GM23338 (cell line): ENCODE data around the gene URI1. TPM values are rescaled to one million over a fixed set of nuclear protein-coding genes. Genes with fewer than 3 reads are reported as not detected.

Source experiments
- ATAC-seq: fragments of 200-7000 bp; cut with Tn5 transposase; 3 replicates; pipeline ENCODE4 v1.9.1; 2020
- DNase-seq: peaks from one replicate; pipeline ENCODE4 v3.0.0-alpha.2; 2015; ENCODE audit warnings: low spot score
- H2AFZ ChIP-seq: fragments of 200-600 bp; sonication (generic); 2 replicates; pipeline ENCODE4 v1.8.0; 2016; ENCODE audit warnings: antibody characterized with exemption, mild to moderate bottlenecking, moderate library complexity
- H3F3A ChIP-seq: fragments of 200-600 bp; sonication (generic); replicated peaks from 2 replicates; pipeline ENCODE4 v1.8.0; 2017; ENCODE audit warnings: antibody characterized with exemption, mixed run types, low read depth
- H3K27ac ChIP-seq: fragments of 200-600 bp; sonication (generic); 2 replicates; pipeline ENCODE4 v1.6.1; 2016; ENCODE audit warnings: low read depth
- H3K27me3 ChIP-seq: fragments of 200-600 bp; sonication (generic); 2 replicates; pipeline ENCODE4 v1.8.0; 2016; ENCODE audit warnings: mild to moderate bottlenecking, mixed run types, moderate library complexity; ENCODE audit not compliant: insufficient read depth
- H3K36me3 ChIP-seq: fragments of 200-600 bp; sonication (generic); 2 replicates; pipeline ENCODE4 v1.8.0; 2016; ENCODE audit warnings: mild to moderate bottlenecking; ENCODE audit not compliant: insufficient read depth
- H3K4me1 ChIP-seq: fragments of 200-600 bp; sonication (generic); 2 replicates; pipeline ENCODE4 v1.8.0; 2016; ENCODE audit warnings: mild to moderate bottlenecking, moderate library complexity; ENCODE audit not compliant: insufficient read depth
- H3K4me2 ChIP-seq: fragments of 200-600 bp; sonication (generic); 2 replicates; pipeline ENCODE4 v1.7.1; 2017; ENCODE audit warnings: mixed run types
- H3K4me3 ChIP-seq: fragments of 200-600 bp; sonication (generic); 2 replicates; pipeline ENCODE4 v1.6.1; 2016; ENCODE audit warnings: mixed run types
- H3K79me2 ChIP-seq: fragments of 200-600 bp; sonication (generic); replicated peaks from 2 replicates; pipeline ENCODE4 v1.8.0; 2017; ENCODE audit warnings: mild to moderate bottlenecking; ENCODE audit not compliant: insufficient read depth
- H3K9me2 ChIP-seq: fragments of 200-600 bp; sonication (generic); 2 replicates; pipeline ENCODE4 v1.8.0; 2017; ENCODE audit not compliant: insufficient read depth
- H4K20me1 ChIP-seq: fragments of 200-600 bp; sonication (generic); replicated peaks from 2 replicates; pipeline ENCODE4 v1.8.0; 2017; ENCODE audit warnings: mild to moderate bottlenecking; ENCODE audit not compliant: insufficient read depth
- H3K27ac Mint-ChIP-seq: 2 replicates; pipeline ENCODE4 v1.8.0; 2020; ENCODE audit warnings: inconsistent platforms, mild to moderate bottlenecking, moderate library complexity, mixed read lengths
- H3K27me3 Mint-ChIP-seq: 3 replicates; pipeline ENCODE4 v1.8.0; 2022; ENCODE audit warnings: low read depth, mild to moderate bottlenecking, moderate library complexity, mixed read lengths, inconsistent platforms; ENCODE audit not compliant: insufficient read depth, poor library complexity
- H3K36me3 Mint-ChIP-seq: 3 replicates; pipeline ENCODE4 v1.8.0; 2021; ENCODE audit warnings: low read depth, mild to moderate bottlenecking, inconsistent platforms, moderate library complexity, mixed read lengths
- H3K4me1 Mint-ChIP-seq: 3 replicates; pipeline ENCODE4 v1.8.0; 2020; ENCODE audit warnings: mild to moderate bottlenecking, inconsistent platforms, mixed read lengths
- H3K4me3 Mint-ChIP-seq: 3 replicates; pipeline ENCODE4 v1.8.0; 2021; ENCODE audit warnings: moderate library complexity, mild to moderate bottlenecking, inconsistent platforms, mixed read lengths
- H3K9me3 Mint-ChIP-seq: 3 replicates; pipeline ENCODE4 v1.8.0; 2020; ENCODE audit warnings: moderate library complexity, mild to moderate bottlenecking, inconsistent platforms, mixed read lengths
- CREB1 ChIP-seq: fragments of 250-450 bp; sonication (Bioruptor Pico); IDR thresholded peaks from 2 replicates; pipeline ENCODE4 v1.5.0; 2020; ENCODE audit warnings: low read depth, mild to moderate bottlenecking, moderate library complexity
- CTCF ChIP-seq, 2 experiments: fragments of 200-600 bp in 1 of 2; sonication (generic) in 1 of 2; conservative IDR thresholded peaks; 2 replicates each; pipeline versions ENCODE4 v1.5.1 to v1.6.1; 2016 to 2017; ENCODE audit warnings: antibody characterized with exemption in 2 of 2, low read depth in 2 of 2, mild to moderate bottlenecking in 2 of 2, moderate library complexity in 1 of 2
- ETS1 ChIP-seq: IDR thresholded peaks from 2 replicates; pipeline ENCODE4 v1.6.1; 2016; ENCODE audit warnings: antibody characterized with exemption
- EZH2 ChIP-seq: fragments of 200-600 bp; sonication (generic); IDR thresholded peaks from one replicate; pipeline ENCODE4 v1.8.0; 2017; ENCODE audit warnings: antibody characterized with exemption, mild to moderate bottlenecking, low read depth; ENCODE audit not compliant: unreplicated experiment
- EZH2phosphoT487 ChIP-seq: fragments of 200-600 bp; sonication (generic); IDR thresholded peaks from one replicate; pipeline ENCODE4 v1.8.1; 2018; ENCODE audit warnings: antibody characterized with exemption; ENCODE audit not compliant: unreplicated experiment
- JUNB ChIP-seq: IDR thresholded peaks from one replicate; pipeline ENCODE4 v1.6.1; 2016; ENCODE audit warnings: antibody characterized with exemption; ENCODE audit not compliant: unreplicated experiment
- NANOG ChIP-seq: IDR thresholded peaks from 2 replicates; pipeline ENCODE4 v1.6.1; 2016; ENCODE audit warnings: antibody characterized with exemption, borderline replicate concordance
- POLR2AphosphoS5 ChIP-seq: IDR thresholded peaks from 2 replicates; pipeline ENCODE4 v1.6.1; 2016; ENCODE audit warnings: antibody characterized with exemption, low read depth
- REST ChIP-seq: IDR thresholded peaks from one replicate; pipeline ENCODE4 v1.6.1; 2018; ENCODE audit warnings: antibody characterized with exemption; ENCODE audit not compliant: unreplicated experiment
- STAT1 ChIP-seq: IDR thresholded peaks from one replicate; pipeline ENCODE4 v1.6.1; 2016; ENCODE audit warnings: antibody characterized with exemption; ENCODE audit not compliant: unreplicated experiment
- ZNF114 ChIP-seq: fragments of 250-450 bp; sonication (Bioruptor Pico); IDR thresholded peaks from 2 replicates; pipeline ENCODE4 v1.5.0; 2020; ENCODE audit warnings: mild to moderate bottlenecking, moderate library complexity
- ZNF331 ChIP-seq: fragments of 250-450 bp; sonication (Bioruptor Pico); IDR thresholded peaks from 2 replicates; pipeline ENCODE4 v1.5.0; 2020; ENCODE audit warnings: low read depth, mild to moderate bottlenecking, moderate library complexity
- ZNF462 ChIP-seq: fragments of 250-450 bp; sonication (Bioruptor Pico); IDR thresholded peaks from 2 replicates; pipeline ENCODE4 v1.5.0; 2020; ENCODE audit warnings: mild to moderate bottlenecking, moderate library complexity
- polyA plus RNA-seq: library from polyadenylated mRNA; unstranded; fragments of >200 nt; fragmentation: Nextera tagmentation; extraction: Ambion mirVana; gene quantifications from 2 replicates; pipeline ENCODE4 v1.2.1, GENCODE V29; 2016
- total RNA-seq: library from RNA; depleted of rRNA; stranded (reverse); fragments of >200 nt; shearing (Covaris generic); gene quantifications from 2 replicates; pipeline ENCODE4 v1.2.3, GENCODE V29; 2014

URI1 gene
- total and polyA plus RNA-seq, 2 experiments from 2014 or later = 27.6 to 68.4 TPM

- Histone ChIP-seq H4K20me1 (no peaks in the 10 kb centered on the region), H3K27me3 (no peaks in the 10 kb centered on the region), H2AFZ (no peak overlapping the region), H3K4me2 (no peak overlapping the region), H3K9me2 (no peaks in the 10 kb centered on the region; the same call in 1 of the 2 replicates), H3K4me1 (no peaks in the 10 kb centered on the region), H3K36me3 (no peaks in the 10 kb centered on the region), H3K79me2 (no peaks in the 10 kb centered on the region), H3K4me3 (no peak overlapping the region), H3F3A (no peaks in the 10 kb centered on the region), H3K27ac (no peak overlapping the region)
- H3K4me3 Mint-ChIP-seq = no peak overlapping the region
- H3K4me1 Mint-ChIP-seq = no peaks in the 10 kb centered on the region
- no peaks in the 10 kb centered on the region; the same call in 2 of the 3 replicates for H3K36me3 Mint-ChIP-seq
- ATAC-seq (no peak), DNase-seq (no peak)
- H3K9me3 Mint-ChIP-seq = no peaks in the 10 kb centered on the region; the same call in none of the 3 replicates
- peaks cover 3% of the 10 kb centered on the region for H3K27me3 Mint-ChIP-seq
- no peak for TF ChIP-seq ETS1
- TF ChIP-seq CREB1 = no peak
- TF ChIP-seq NANOG = no peak
- TF ChIP-seq ZNF462 (CRISPR knock-in tag) = no peak
- no peak for TF ChIP-seq ZNF331 (CRISPR knock-in tag)
- TF ChIP-seq STAT1 = no peak
- TF ChIP-seq CTCF (conservative IDR thresholded peaks at IDR 0.05; ENCODE audit: low read depth in 2 of 2) = no peak
- TF ChIP-seq EZH2phosphoT487 = no peak
- no peak for TF ChIP-seq POLR2AphosphoS5
- TF ChIP-seq ZNF114 = no peak
- TF ChIP-seq EZH2 = no peak
- TF ChIP-seq REST = no peak
- TF ChIP-seq JUNB = no peak
- no peak overlapping the region for H3K27ac Mint-ChIP-seq
Observed at GRCh38 chr19:30064771-30065494, 122.9 kb downstream of the URI1 start.
